Neuronal stem cell (in vitro differentiated cells): ENCODE measurements around the gene HSD3B2.
A peak's percentile ranks its signal among the peaks of the same experiment; 100 is the strongest.

Experiments used
- DNase-seq: peaks from one replicate; pipeline ENCODE4 v3.0.0-alpha.2; 2013; ENCODE audit warnings: low spot score
- H2AFZ ChIP-seq: one replicate; pipeline ENCODE4 v1.6.1; 2013; ENCODE audit warnings: mild to moderate bottlenecking, low read length, inconsistent platforms
- H2AK5ac ChIP-seq: 2 replicates; pipeline ENCODE4 v1.6.1; 2013; ENCODE audit warnings: low read depth, mild to moderate bottlenecking, inconsistent platforms, low read length, moderate library complexity, mixed read lengths
- H2BK120ac ChIP-seq: 2 replicates; pipeline ENCODE4 v1.6.1; 2013; ENCODE audit warnings: low read depth, mild to moderate bottlenecking, inconsistent platforms, low read length, moderate library complexity, mixed read lengths
- H2BK12ac ChIP-seq: one replicate; pipeline ENCODE4 v1.6.1; 2013; ENCODE audit warnings: low read length, inconsistent platforms
- H2BK15ac ChIP-seq: 2 replicates; pipeline ENCODE4 v1.6.1; 2013; ENCODE audit warnings: mild to moderate bottlenecking, low read length, inconsistent platforms, mixed read lengths
- H2BK5ac ChIP-seq: one replicate; pipeline ENCODE4 v1.6.1; 2013; ENCODE audit warnings: inconsistent platforms, mild to moderate bottlenecking, low read length, moderate library complexity
- H3K14ac ChIP-seq: one replicate; pipeline ENCODE4 v1.6.1; 2013; ENCODE audit warnings: low read length, inconsistent platforms
- H3K18ac ChIP-seq: 2 replicates; pipeline ENCODE4 v1.6.1; 2013; ENCODE audit warnings: low read length, inconsistent platforms
- H3K23ac ChIP-seq: 2 replicates; pipeline ENCODE4 v1.6.1; 2013; ENCODE audit warnings: low read depth, mild to moderate bottlenecking, mixed read lengths, low read length, inconsistent platforms; ENCODE audit not compliant: poor library complexity
- H3K27ac ChIP-seq: replicated peaks from 3 replicates; pipeline ENCODE4 v1.5.1; 2013; ENCODE audit warnings: low read length, inconsistent platforms
- H3K27me3 ChIP-seq, 3 experiments: 2 replicates each; pipeline ENCODE4 v1.6.1; 2013; ENCODE audit warnings: low read length in 3 of 3, mild to moderate bottlenecking in 2 of 3, inconsistent platforms in 1 of 3, low read depth in 1 of 3, mixed read lengths in 1 of 3, moderate library complexity in 1 of 3; ENCODE audit not compliant: control insufficient read depth in 3 of 3, insufficient read depth in 3 of 3
- H3K36me3 ChIP-seq, 2 donors: replicated peaks in 1 of 2; 2 replicates each; pipeline ENCODE4 v1.6.1; 2013; ENCODE audit warnings: low read length in 2 of 2; ENCODE audit not compliant: control insufficient read depth in 2 of 2, insufficient read depth in 2 of 2
- H3K4ac ChIP-seq: 2 replicates; pipeline ENCODE4 v1.6.1; 2013; ENCODE audit warnings: inconsistent platforms, mild to moderate bottlenecking, low read length, moderate library complexity
- H3K4me1 ChIP-seq, 2 donors: 1 replicate in 1 of 2; 2 replicates in 1 of 2; pipeline ENCODE4 v1.6.1; 2013; ENCODE audit warnings: low read length in 2 of 2, low read depth in 1 of 2; ENCODE audit not compliant: control insufficient read depth in 2 of 2, insufficient read depth in 1 of 2
- H3K4me2 ChIP-seq: one replicate; pipeline ENCODE4 v1.6.1; 2013; ENCODE audit warnings: mild to moderate bottlenecking, low read length, inconsistent platforms; ENCODE audit not compliant: insufficient read depth, poor library complexity, severe bottlenecking
- H3K4me3 ChIP-seq, 2 donors: 2 replicates each; pipeline ENCODE4 v1.5.1; 2013; ENCODE audit warnings: low read length in 2 of 2, mild to moderate bottlenecking in 2 of 2, inconsistent platforms in 1 of 2, moderate library complexity in 1 of 2
- H3K79me1 ChIP-seq: one replicate; pipeline ENCODE4 v1.6.1; 2013; ENCODE audit warnings: low read depth, mild to moderate bottlenecking, inconsistent platforms, low read length, moderate library complexity
- H3K9ac ChIP-seq: one replicate; pipeline ENCODE4 v1.6.1; 2013; ENCODE audit warnings: mild to moderate bottlenecking, low read depth, low read length, inconsistent platforms; ENCODE audit not compliant: poor library complexity
- H3K9me3 ChIP-seq, 2 donors: replicated peaks in 1 of 2; 2 replicates each; pipeline versions ENCODE3 to v1.6.1; 2013; ENCODE audit warnings: low read length in 2 of 2, mild to moderate bottlenecking in 2 of 2, inconsistent platforms in 1 of 2, low read depth in 1 of 2, mixed read lengths in 1 of 2, moderate library complexity in 1 of 2; ENCODE audit not compliant: control insufficient read depth in 2 of 2, insufficient read depth in 1 of 2
- H4K8ac ChIP-seq: one replicate; pipeline ENCODE4 v1.6.1; 2013; ENCODE audit warnings: low read depth, mild to moderate bottlenecking, inconsistent platforms, low read length, moderate library complexity
- H4K91ac ChIP-seq: one replicate; pipeline ENCODE4 v1.6.1; 2013; ENCODE audit warnings: low read length, low read depth, mild to moderate bottlenecking, inconsistent platforms; ENCODE audit not compliant: poor library complexity
- WGBS, 2 donors: extraction: QIAGEN DNeasy Blood & Tissue Kit; methylation state at CpG; one replicate each; pipeline ENCODE4 v1.1.7; 2013; ENCODE audit warnings: missing lambda C conversion rate in 2 of 2, mixed read lengths in 1 of 2; ENCODE audit not compliant: insufficient read length in 2 of 2, insufficient replicate concordance in 1 of 2; ENCODE audit errors: extremely low coverage in 2 of 2; 5-methylcytosine and 5-hydroxymethylcytosine counted together

HSD3B2 gene

DNA sequence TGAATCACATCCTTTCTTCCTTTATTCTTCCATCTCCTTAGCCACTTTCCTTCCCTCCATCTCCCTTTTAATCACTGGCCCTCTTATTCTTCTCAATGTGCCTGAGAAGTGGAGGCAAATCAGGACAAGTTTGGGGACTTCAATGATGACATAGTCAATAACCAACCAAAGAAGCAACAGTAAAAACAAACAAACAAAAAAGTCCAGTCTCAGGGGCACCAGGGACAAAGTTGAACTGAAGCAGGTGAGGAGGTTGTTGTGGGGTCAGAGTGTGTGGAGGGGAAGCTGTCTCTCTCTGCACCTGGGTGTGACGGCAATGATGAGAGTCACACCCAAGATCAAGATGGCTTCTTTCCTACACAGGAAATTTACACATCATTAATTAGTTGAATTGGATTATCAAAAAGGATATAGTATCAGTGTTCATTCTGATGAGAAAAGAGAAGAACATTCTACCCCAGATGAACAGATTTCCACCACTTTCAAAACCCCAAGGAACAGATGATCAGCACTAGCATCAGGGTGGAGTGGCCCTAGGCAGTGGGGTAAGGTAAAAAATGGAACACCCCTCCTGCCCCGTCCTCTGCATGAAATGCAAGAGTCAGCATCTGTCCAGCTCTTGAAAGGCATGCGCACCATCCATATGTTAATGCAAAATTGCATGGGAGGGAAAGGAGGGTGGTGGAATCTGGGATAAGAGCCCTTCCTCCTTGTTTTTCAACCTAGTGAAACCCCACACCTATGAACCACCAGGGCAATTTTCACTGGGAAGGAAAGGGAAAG, 32.6 kb downstream of the HSD3B2 start:
- Histone ChIP-seq H3K4me1 (peaks cover 0 to 13% of the 10 kb centered on the region in 2 donors), H3K4ac (no peak overlapping the region), H3K9me3 (no peaks in the 10 kb centered on the region), H3K36me3 (no peaks in the 10 kb centered on the region), H3K27ac (no peak overlapping the region), H3K23ac (no peak overlapping the region), H2AK5ac (no peak overlapping the region), H3K18ac (no peak overlapping the region), H4K91ac (no peak overlapping the region), H3K4me2 (no peak overlapping the region), H2BK5ac (no peak overlapping the region), H3K14ac (no peak overlapping the region), H2BK15ac (no peak overlapping the region), H3K9ac (no peak overlapping the region), H2BK12ac (no peak overlapping the region), H2AFZ (no peak overlapping the region), H4K8ac (no peak overlapping the region), H3K27me3 (peaks cover 0 to 2% (median 0%) of the 10 kb centered on the region in 3 experiments), H3K4me3 (no peak overlapping the region), H2BK120ac (no peak overlapping the region), H3K79me1 (no peaks in the 10 kb centered on the region)
- WGBS, 2 donors = no CpG with 5 or more reads among the region's 3 CpGs
- DNase-seq = no peak

DNA sequence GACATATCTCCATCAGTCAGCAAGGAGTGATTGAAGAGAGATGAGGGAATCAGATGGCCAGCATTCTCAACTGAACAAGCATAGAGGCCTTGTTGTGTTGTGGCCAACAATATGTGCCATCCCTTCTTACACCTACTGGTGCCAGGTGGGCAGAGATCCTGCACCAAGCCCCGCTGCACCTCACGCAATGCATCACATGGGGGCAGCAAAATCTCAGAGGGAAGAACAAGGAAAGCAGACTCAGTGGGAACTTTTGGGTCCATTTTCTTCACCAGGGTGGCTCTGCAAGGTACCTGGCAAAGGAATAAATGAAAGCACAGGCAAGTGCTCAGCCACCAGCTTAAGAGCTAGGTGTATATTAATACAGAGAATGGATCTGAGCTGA, 33.2 kb downstream of the HSD3B2 start:
- H3K14ac ChIP-seq = no peak overlapping the region
- H2AK5ac ChIP-seq = no peak overlapping the region
- H2BK120ac ChIP-seq = no peak overlapping the region
- H2AFZ ChIP-seq = no peak overlapping the region
- no peak overlapping the region for H2BK5ac ChIP-seq
- H3K36me3 ChIP-seq = no peaks in the 10 kb centered on the region
- no peak overlapping the region for H3K23ac ChIP-seq
- no peaks in the 10 kb centered on the region for H3K79me1 ChIP-seq
- H4K8ac ChIP-seq = no peak overlapping the region
- no peak overlapping the region for H2BK15ac ChIP-seq
- H3K4me3 ChIP-seq = no peak overlapping the region
- H3K9me3 ChIP-seq = no peaks in the 10 kb centered on the region
- H3K4me1 ChIP-seq = peaks cover 0 to 13% of the 10 kb centered on the region in 2 donors
- H3K4me2 ChIP-seq = no peak overlapping the region
- no peak overlapping the region for H3K18ac ChIP-seq
- H2BK12ac ChIP-seq = peak overlapping the region; percentile 34
- no peak overlapping the region for H3K27ac ChIP-seq
- no peak overlapping the region for H3K4ac ChIP-seq
- no peak overlapping the region for H4K91ac ChIP-seq
- WGBS, 2 donors = no CpG with 5 or more reads among the region's 2 CpGs
- no peak for DNase-seq
- H3K9ac ChIP-seq = no peak overlapping the region
- H3K27me3 ChIP-seq = peaks cover 0 to 2% (median 0%) of the 10 kb centered on the region in 3 experiments

DNA sequence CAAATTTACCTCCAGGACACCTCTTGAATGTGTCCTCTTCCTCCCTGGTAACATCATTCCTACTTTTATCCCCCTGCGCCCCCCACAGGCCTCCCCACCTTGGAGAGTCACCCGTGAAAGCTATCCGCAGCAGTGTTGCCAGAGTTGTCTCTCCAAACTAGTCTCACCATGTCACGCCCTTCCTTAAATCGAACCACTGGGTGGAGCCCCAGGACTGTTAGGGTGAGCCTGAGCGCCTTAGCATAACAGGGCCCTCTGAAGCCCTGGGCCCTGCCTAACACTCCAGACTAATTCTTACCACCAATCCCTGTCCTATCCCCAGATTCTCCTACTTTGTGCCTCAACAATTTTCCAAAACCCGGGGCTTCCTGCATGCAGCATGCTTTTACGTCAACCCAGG, 35.0 kb downstream of the HSD3B2 start:
- Histone ChIP-seq H3K9ac (no peak overlapping the region), H3K4me1 (peaks cover 0 to 13% of the 10 kb centered on the region in 2 donors), H2BK15ac (no peak overlapping the region), H3K79me1 (no peaks in the 10 kb centered on the region), H3K14ac (no peak overlapping the region), H2BK120ac (no peak overlapping the region), H3K4ac (no peak overlapping the region), H2AK5ac (no peak overlapping the region), H3K27me3 (peaks cover 0 to 2% (median 0%) of the 10 kb centered on the region in 3 experiments), H2BK12ac (no peak overlapping the region), H3K4me2 (no peak overlapping the region), H4K91ac (no peak overlapping the region), H3K23ac (no peak overlapping the region), H3K18ac (no peak overlapping the region), H3K4me3 (no peak overlapping the region), H3K27ac (no peak overlapping the region), H2AFZ (no peak overlapping the region), H3K36me3 (no peaks in the 10 kb centered on the region), H4K8ac (no peak overlapping the region), H3K9me3 (no peaks in the 10 kb centered on the region), H2BK5ac (no peak overlapping the region)
- no CpG with 5 or more reads among the region's 8 CpGs for WGBS, 2 donors
- DNase-seq = no peak

DNA sequence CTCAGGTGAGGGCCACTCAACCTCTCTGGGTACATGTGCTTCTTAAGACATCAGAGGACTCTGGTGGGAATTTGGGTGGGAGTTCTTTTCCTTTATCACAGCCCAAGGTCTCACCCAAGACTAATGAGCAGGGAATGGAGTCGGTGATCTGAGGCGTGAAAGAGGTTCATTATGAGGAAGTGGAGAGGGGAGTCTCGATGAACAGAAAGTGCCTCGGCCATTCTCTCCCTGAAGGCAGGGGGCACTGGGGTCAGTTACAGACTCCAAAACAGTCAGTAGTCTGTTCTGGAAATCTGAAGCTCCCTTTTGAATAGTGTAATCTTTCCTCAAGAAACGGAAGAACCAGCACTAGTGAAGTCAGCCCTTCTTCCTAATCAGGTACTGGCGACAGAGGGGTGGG, 36.2 kb downstream of the HSD3B2 start:
- no peak overlapping the region for H2BK12ac ChIP-seq
- H4K91ac ChIP-seq = no peak overlapping the region
- no peak overlapping the region for H3K4me3 ChIP-seq
- H2BK15ac ChIP-seq = no peak overlapping the region
- H3K18ac ChIP-seq = no peak overlapping the region
- H4K8ac ChIP-seq = no peak overlapping the region
- H3K4me1 ChIP-seq = peaks cover 0 to 13% of the 10 kb centered on the region in 2 donors
- peak; percentile 49 for DNase-seq
- no peak overlapping the region for H2AK5ac ChIP-seq
- no peak overlapping the region for H2AFZ ChIP-seq
- no peak overlapping the region for H2BK5ac ChIP-seq
- H3K9me3 ChIP-seq = no peaks in the 10 kb centered on the region
- no peaks in the 10 kb centered on the region for H3K36me3 ChIP-seq
- H3K4ac ChIP-seq = no peak overlapping the region
- H3K4me2 ChIP-seq = no peak overlapping the region
- H3K14ac ChIP-seq = no peak overlapping the region
- no peak overlapping the region for H3K27ac ChIP-seq
- H3K79me1 ChIP-seq = no peaks in the 10 kb centered on the region
- WGBS, 2 donors = no CpG with 5 or more reads among the region's 6 CpGs
- H2BK120ac ChIP-seq = no peak overlapping the region
- no peak overlapping the region for H3K9ac ChIP-seq
- no peak overlapping the region for H3K23ac ChIP-seq
- peaks cover 0 to 2% (median 0%) of the 10 kb centered on the region in 3 experiments for H3K27me3 ChIP-seq
